NCI-H2196 (cell line): Measurements from ENCODE around the gene RBMXL3.
"Not testable (repeated sequence)": the region's sequence is repeated elsewhere in the genome, so short reads cannot be mapped to it uniquely, and the experiment has no call there.

Experiments
- DNase-seq: peaks from one replicate; lab custom pipeline; 2025; ENCODE audit not compliant: unreplicated experiment; lab: John Stamatoyannopoulos, UW

The RBMXL3 gene

GRCh38 chrX:115189110-115189509 is at the start of gene RBMXL3:
RBMXL3 (plus strand) TSS chrX:115189410; CDS start chrX:115189442, 32 bp downstream.
- no peak for DNase-seq

- DNase-seq: no peak
Measured at GRCh38 chrX:115142057-115142456, 47.2 kb upstream of the RBMXL3 start.

- no peak for DNase-seq
Measured at GRCh38 chrX:115147220-115147619, 42.0 kb upstream of the RBMXL3 start.

GRCh38 chrX:115173181-115173580 is 16.0 kb upstream of the RBMXL3 start:
- DNase-seq: no peak

GRCh38 chrX:115174548-115174947 is 14.7 kb upstream of the RBMXL3 start:
- DNase-seq: no peak

- DNase-seq: no peak
Measured at GRCh38 chrX:115177932-115178331, 11.3 kb upstream of the RBMXL3 start.

GRCh38 chrX:115178473-115178872 is 10.7 kb upstream of the RBMXL3 start:
- DNase-seq: no peak

- no peak for DNase-seq
Measured at GRCh38 chrX:115183980-115184379, 5.2 kb upstream of the RBMXL3 start.

GRCh38 chrX:115189646-115190635 is 731 bp downstream of the RBMXL3 start:
- no peak for DNase-seq

GRCh38 chrX:115190636-115191489 is 1.7 kb downstream of the RBMXL3 start:
- no peak for DNase-seq

- DNase-seq: no peak
Measured at GRCh38 chrX:115191490-115192243, 2.5 kb downstream of the RBMXL3 start.

GRCh38 chrX:115192244-115192700 is 3.1 kb downstream of the RBMXL3 start:
- no peak for DNase-seq

GRCh38 chrX:115204040-115204439 is 14.8 kb downstream of the RBMXL3 start:
- no peak for DNase-seq

GRCh38 chrX:115209547-115209946 is 20.3 kb downstream of the RBMXL3 start:
- DNase-seq: not testable (repeated sequence)

- DNase-seq: no peak
Measured at GRCh38 chrX:115214151-115214550, 24.9 kb downstream of the RBMXL3 start.

- no peak for DNase-seq
Measured at GRCh38 chrX:115214605-115215004, 25.4 kb downstream of the RBMXL3 start.

GRCh38 chrX:115217346-115217745 is 28.1 kb downstream of the RBMXL3 start:
- not testable (repeated sequence) for DNase-seq

GRCh38 chrX:115226929-115227328 is 37.7 kb downstream of the RBMXL3 start:
- no peak for DNase-seq

GRCh38 chrX:115229337-115230003 is 40.3 kb downstream of the RBMXL3 start:
- no peak for DNase-seq

GRCh38 chrX:115232933-115233496 is 43.8 kb downstream of the RBMXL3 start:
- no peak for DNase-seq
